Ovary (tissue), 3 donors: ENCODE data around the gene SF3A1.

Experiments
- EP300 ChIP-seq: sonication (generic); formaldehyde crosslinking; IDR thresholded peaks from one replicate; pipeline ENCODE4 v1.6.1; 2017; ENCODE audit warnings: antibody characterized with exemption
- POLR2A ChIP-seq: fragments of 450-650 bp; IDR thresholded peaks from one replicate; pipeline ENCODE4 v1.6.1; 2017; ENCODE audit warnings: antibody characterized with exemption, mild to moderate bottlenecking, moderate library complexity
- TF ChIP-seq, protein P1 (sequence below), 3 donors: fragments of 450-650 bp in 2 of 3; fragments of 200-600 bp in 1 of 3; IDR thresholded peaks; one replicate each; pipeline versions ENCODE4 v1.5.1 to v1.8.0; 2016 to 2022; ENCODE audit warnings: antibody characterized with exemption in 3 of 3, mild to moderate bottlenecking in 1 of 3
- donor health status: DM: no; HTN: no; CAD: no.

DNA sequence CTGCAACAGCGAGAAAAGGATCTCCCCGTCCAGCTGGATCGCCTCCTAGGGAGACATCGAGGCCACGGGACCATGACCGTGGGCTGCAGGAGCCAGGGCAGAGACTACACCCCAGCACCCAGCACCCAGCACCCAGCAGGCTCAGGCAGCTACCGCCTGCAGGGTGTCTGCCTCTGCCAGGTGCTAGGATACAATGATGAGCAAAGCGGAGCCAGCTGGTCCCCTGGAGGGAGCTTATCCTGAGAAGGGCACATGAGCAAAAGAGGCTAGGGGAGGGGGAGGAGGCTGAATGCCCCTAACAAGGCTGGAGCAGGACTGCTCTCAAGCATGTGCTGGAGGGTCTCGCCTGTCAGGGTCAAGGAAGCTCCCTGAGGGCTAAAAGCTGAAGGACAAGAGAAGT lies 62.6 kb downstream of the SF3A1 start:
- TF ChIP-seq, protein P1, sequence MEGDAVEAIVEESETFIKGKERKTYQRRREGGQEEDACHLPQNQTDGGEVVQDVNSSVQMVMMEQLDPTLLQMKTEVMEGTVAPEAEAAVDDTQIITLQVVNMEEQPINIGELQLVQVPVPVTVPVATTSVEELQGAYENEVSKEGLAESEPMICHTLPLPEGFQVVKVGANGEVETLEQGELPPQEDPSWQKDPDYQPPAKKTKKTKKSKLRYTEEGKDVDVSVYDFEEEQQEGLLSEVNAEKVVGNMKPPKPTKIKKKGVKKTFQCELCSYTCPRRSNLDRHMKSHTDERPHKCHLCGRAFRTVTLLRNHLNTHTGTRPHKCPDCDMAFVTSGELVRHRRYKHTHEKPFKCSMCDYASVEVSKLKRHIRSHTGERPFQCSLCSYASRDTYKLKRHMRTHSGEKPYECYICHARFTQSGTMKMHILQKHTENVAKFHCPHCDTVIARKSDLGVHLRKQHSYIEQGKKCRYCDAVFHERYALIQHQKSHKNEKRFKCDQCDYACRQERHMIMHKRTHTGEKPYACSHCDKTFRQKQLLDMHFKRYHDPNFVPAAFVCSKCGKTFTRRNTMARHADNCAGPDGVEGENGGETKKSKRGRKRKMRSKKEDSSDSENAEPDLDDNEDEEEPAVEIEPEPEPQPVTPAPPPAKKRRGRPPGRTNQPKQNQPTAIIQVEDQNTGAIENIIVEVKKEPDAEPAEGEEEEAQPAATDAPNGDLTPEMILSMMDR (IDR thresholded peaks at IDR 0.05): no peak
- no peak for TF ChIP-seq POLR2A
- no peak for TF ChIP-seq EP300
